GM03348 (cell line): ENCODE results near the gene EFHC1.
"Not testable (repeated sequence)": the region's sequence is repeated elsewhere in the genome, so short reads cannot be mapped to it uniquely, and the experiment has no call there.

ENCODE experiments used
- DNase-seq: peaks from one replicate; pipeline ENCODE4 v3.0.0; 2012; ENCODE audit warnings: low spot score

Gene EFHC1

DNA sequence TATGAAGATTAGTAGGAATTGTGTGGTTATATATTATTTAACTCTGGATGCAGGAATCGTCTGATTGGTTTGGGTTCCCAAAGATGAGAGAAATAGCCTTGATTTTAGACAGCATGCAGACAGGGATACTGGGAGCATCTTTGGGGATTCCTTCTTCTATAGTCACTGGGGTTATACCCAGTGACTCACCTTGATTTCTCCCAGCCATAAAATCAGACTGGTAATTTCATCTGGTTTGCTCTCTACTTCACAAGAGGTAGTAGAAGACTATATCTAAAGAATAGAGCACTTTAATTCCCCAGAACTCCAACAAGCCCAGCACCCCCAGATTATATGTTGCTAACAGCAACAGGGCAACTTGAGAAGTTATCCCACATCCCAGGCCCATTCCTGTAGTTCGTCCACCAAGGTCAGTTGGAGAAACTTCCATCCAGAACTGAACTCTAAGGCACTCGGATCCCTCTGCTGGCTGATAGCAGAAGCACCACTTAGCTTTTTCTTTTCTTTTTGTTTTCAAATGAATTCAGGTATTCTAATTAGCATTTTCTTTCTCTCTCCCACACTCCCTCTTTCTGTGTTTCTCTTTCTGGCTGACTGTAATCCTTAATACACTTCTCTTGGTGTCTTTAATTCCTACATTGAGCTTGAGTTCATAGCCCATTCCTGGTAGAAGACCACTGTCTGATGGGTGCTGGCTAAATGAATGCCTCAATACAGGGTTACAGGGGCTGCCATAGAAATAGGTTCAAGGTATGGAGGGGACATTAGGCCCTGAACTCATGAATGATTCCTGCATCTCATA is 20.4 kb upstream of the EFHC1 start:
- peak; percentile 74 for DNase-seq

DNA sequence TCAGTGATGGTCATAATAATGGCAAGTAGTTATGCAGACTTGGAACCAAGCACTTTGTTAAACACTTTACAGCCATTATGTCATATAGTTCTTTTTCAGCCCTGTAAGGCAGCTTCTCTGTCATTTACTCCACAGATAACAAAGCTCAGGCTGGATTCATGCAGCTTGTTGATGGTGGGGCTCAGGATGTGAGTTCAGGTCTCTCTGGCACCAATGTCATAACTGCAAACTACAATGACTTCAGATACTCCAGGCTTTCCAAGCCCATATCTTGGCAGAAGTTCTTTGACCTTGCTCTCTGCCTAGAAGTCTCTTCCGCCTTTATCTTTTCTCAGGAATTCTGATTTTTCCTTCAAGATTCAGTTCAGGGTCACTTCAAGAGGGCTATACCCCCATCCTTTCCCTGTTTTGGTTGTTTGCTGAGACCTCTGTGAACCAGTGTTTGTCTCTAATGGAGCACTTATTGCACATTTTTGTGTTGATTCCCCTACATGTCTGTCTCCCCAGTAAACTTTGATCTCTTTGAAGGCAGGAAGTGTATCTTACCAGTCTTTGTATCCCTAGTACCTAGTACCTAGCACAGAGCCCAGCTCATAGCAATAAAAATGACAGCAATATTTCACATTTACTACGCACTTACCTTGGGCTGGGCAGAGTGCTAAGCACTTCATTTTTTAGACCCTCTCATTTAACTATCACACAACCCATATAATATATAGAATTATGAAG is 19.7 kb upstream of the EFHC1 start:
- no peak for DNase-seq

DNA sequence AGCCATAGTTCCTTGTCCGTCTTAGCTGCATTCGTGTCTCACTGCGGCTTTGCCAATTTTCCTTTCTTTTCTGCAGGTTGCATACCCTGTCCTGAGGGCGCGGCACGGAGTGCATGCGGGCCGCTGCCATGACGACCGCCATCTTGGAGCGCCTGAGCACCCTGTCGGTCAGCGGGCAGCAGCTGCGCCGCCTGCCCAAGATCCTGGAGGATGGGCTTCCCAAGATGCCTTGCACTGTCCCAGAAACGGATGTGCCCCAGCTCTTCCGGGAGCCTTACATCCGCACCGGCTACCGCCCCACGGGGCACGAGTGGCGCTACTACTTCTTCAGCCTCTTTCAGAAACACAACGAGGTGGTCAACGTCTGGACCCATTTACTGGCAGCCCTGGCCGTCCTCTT is 17.1 kb upstream of the EFHC1 start:
- DNase-seq: no peak

DNA sequence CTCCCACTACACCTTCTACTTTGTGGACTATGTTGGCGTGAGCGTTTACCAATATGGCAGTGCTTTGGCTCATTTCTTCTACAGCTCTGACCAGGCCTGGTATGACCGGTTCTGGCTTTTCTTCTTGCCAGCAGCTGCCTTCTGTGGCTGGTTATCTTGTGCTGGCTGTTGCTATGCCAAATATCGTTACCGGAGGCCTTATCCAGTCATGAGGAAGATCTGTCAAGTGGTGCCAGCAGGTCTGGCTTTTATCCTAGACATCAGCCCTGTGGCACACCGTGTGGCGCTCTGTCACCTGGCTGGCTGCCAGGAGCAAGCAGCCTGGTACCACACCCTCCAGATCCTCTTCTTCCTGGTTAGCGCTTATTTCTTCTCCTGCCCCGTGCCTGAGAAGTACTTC is 16.5 kb upstream of the EFHC1 start:
- no peak for DNase-seq

DNA sequence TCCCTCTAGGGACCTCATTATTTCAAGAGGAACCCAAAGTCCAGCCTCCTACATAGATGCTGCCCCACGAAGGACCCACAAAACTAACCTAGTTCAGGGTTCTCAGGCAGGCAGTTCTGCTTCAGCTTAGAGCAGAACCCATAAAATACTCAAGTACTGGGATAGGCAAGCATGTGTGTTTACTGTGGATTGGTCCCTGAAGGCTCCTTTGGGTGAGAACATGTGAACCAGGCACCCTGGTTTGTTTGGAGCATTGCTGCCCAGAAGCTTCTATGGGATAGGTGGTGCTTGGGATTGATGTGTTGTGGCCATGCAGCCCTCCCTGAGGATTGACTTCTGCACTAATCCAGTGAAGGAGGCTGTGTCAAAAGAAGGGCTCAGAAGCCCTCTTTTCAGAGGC is 14.9 kb upstream of the EFHC1 start:
- no peak for DNase-seq

DNA sequence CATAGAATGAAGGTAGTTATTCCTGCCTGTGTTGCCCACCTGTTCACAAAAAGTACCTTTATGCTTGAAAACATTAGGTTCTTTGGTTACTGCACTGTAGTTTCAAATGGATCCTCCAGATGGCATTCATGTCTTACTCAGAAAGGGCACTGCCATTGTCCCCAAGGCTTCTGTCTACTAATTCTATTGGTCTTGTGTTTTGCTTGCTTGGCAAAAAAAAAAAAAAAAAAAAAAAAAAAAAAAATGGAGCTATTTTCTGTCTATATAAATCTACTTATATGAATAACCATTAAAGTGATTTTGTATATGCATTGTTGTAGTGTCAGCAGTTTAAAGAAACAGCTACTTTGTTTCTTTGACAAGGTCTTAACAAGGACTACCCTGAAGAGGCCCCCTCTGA is 12.7 kb upstream of the EFHC1 start:
- DNase-seq: peak; percentile 59

DNA sequence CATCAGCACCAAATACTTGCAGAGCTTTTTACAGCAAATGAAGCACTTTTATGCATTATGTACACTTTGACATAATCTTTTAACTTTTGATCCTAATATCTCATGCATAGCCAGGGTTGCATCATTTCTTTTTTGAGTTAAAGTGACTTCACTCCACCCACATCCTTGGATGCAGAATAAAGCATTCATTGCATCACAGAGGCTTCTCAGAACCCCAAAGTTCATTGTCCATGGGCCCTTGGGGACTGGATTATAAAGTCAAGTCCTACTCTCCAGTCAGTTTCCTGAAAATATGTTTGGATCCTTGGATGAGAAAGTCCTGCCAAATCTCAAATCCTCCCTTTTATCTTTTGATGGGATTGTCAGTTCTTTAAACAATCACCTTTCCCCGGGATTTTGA is 10.6 kb upstream of the EFHC1 start:
- DNase-seq: no peak

DNA sequence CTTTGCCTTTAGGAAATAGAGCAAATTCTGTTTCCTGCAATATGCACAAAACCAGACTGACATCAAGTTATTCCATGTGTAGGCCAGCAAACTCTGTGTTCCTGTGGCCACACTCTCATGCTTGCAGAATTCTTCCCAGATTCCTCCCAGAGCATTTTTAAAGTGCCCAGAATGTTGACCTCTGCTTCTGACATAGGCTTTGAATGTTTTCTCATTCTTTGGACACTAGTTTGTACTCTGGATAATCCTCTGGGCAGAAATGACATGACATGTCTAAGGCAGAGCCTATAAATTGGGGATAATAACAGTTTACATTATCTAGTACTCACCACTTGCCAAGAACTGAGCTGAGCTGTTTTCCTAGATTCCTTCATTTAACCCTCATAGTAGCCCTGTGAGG is 9.2 kb upstream of the EFHC1 start:
- DNase-seq: no peak

DNA sequence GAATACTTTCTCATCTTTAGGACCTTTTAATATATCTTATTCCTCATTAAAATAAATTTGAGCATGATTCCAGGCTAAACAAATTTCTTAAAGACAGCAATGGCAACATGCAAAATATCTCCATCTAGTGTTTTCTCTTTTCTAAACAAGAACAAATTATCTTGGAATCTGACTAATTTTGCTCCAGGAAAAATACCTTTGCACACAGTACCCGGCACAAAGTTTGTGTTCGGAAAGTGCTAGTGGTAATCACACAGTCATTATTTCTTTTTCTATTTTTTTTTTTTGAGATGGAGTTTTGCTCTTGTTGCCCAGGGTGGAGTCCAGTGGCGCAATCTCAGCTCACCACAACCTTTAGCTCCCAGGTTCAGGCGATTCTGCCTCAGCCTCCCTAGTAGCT is 8.2 kb upstream of the EFHC1 start:
- DNase-seq: no peak

DNA sequence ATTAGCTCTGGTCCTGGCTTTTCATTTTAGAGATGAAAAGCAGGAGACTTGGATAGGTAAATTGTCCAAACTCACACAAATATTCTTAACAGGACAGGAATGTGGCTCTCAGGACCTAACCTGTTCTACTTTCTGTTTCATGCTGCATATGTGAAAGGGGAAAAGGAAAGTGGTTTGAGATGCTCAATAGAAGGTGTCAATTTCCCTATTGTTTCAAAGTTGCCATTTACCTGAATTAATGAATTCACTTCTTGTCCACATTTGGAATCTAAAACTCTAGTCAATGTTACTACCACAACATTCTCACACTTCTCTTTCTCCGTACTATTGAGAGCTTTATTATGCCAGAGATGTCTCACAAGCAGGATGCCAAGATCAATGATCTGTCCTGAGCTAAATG is 4.8 kb upstream of the EFHC1 start:
- no peak for DNase-seq

DNA sequence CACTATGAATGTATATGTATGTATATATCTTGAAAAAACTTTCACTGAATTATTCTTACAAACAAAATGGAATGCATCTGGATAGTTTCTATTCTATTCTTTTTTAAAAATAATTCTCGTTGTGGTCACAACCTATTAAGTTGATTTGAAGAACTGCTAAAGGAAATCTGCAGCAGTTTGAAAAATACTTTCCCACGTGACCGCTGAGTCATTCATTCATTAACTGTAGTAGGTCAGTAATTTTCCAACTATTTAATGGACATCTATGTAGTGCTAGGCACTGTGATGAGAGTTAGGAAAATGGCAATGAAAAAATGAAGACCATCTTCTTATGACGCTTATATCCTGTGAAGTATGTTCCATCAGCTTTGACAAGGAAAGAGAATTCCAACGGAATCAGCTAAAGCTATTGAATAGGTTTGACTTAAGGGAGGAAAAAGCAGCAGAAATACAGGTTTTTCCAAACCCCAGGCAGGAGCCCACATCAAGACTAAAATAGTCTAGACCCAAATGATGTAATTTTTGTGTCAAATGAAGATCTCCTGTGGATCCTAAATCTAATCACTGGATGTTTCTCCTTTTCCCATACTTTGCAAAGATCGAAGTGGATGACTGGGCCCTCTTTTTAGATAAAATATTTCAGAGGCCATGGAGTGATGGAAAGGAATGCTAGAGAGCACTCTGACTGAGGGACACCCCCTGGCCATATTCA is 4.1 kb upstream of the EFHC1 start:
- no peak for DNase-seq

DNA sequence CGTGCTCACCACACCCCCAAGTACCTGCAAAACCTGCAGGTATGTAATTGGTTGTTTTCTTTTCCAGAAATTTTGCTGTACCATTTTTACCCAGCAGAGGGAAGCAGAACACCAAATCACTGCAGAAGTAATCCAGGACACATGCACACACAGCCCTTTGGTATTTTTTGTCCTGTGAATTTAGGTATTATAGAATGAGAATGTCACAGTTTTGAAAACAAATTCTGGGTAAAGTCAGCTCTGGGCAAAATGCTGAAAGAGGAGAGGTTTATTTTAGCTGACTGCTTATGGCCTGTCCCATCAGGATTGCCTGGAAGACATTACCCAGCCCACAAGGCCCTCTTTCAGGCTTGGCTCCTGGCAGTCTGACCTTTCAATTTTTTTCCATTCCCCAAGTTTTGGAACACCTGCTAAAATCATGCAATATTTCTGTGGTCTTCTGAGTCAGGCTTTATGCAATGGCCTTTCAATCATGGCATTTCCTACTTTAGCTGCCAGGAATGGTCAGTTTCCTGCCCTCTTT is 3.5 kb upstream of the EFHC1 start:
- peak; percentile 67 for DNase-seq

DNA sequence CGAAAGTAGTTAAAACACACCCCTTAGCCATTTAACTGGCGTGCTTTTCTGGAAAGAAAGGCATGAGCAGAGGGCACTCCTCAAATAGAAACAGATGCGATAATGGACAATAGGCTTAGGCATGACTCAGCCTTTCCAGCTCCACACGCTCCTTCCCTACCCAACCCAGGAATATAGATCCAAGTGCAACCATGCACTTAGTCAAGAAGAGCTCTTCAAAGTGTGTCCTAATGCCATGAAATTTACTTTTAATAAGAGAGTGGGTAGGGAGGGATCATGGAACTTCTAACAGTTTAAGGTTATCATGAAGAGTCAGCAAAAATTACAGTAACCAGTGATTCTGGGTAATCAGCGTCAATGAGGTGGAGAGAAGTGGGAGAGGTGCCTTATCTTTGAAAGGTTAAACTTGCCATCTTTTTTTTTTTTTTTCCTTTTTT is 2.4 kb upstream of the EFHC1 start:
- peak; percentile 72 for DNase-seq

DNA sequence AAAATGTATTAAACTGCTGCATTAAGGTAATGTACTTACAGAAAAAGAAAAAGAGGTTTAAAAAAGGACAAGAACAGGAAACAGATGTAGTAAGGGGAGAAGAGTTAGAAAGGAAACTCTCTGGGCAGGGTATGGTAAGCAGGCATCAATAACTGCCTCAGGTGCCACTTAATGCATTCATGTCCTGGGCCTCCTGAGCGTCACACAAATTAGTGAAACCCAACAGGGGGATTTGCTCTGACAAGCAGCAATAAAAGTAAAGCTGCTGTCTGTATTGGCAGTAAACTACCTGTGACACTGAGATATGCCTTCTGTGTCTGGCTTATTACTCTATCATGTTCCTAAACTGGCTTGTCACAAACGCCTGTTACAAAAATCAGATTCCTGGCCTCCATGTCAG is 1.5 kb upstream of the EFHC1 start:
- DNase-seq: no peak

DNA sequence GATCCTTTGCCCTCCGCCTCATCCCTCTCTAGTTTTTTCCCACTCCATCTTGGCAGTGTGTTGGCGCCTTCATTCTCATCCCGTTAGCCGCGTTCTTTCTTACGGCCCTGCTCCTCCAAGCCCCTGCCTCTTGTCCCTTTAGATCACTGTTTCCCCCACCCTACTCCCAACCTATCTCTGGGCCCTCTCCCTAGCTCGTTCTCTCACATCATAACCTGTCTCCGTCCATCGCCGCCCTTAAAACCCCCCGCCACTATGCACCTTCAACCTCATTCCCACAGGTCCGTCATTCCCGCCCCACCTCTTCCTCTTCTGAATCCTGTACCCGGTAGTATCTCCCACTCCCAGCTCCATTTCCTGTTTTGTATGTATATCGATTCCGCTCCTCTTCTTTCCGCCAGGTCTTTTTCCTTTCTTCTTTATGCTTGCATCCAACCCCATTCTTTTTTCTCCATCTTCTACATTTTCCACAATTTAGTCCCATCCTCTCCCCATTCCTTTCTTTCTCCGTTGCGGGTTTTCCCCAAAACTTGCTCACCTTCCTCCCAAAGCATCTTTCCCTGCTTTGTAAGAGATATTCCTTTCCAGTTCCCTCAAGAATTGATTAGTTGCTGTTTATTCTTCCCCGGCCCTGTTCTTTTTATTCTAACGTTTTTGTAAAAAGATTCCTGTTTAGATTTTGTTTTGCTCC is 671 bp downstream of the EFHC1 start:
- DNase-seq: no peak

DNA sequence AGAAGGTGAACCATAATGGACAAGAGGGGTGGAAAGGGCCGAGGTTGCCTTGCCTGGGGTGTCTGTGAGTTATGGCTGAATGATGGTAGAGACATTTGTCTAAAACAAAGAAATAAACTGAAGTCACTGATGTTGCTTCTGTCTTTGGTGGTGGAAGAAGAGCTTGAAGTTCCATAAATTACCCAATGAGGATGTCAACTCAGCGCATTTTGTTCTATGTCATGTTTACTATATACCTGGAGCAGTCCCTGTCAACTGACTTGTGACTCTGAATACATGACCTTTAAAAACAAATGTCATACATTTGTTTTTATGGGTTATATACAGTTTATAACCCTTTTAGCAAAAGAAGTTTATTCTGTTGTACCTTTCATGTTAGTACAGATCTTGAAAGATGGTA is 2.0 kb downstream of the EFHC1 start:
- DNase-seq: no peak

DNA sequence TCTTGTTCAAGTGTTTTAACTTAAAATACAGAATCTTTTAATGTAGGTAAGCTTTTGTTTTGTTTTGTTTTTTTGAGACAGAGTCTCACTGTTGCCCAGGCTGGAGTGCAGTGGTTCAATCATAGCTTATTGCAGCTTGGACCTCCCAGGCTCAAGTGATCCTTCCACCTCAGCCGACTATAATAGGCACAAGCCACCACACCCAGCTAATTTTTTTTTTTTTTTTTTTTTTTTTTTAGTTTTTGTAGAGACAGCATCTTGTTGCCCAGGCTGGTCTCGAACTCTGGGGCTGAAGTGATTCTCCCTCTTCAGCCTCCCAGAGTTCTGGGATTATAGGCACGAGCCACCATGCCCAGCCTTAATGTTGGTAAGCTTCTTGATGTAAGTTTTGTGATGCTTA is 3.3 kb downstream of the EFHC1 start:
- no peak for DNase-seq

DNA sequence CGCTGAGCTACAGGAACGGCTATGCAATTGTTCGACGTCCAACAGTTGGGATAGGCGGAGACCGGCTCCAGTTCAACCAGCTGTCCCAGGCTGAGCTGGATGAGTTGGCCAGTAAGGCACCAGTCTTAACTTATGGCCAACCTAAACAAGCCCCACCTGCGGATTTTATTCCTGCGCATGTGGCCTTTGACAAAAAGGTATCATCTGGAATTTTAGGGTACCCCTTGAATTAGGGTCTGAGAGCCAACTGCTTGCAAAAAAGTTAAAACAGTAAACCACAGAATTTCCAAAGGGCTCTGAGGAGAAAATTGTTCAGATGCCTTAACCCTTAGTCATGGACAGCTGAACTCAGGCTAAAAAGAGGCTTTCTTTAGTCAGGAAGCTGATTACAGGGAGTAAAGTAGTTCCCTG is 3.8 kb downstream of the EFHC1 start:
- DNase-seq: peak; percentile 77

DNA sequence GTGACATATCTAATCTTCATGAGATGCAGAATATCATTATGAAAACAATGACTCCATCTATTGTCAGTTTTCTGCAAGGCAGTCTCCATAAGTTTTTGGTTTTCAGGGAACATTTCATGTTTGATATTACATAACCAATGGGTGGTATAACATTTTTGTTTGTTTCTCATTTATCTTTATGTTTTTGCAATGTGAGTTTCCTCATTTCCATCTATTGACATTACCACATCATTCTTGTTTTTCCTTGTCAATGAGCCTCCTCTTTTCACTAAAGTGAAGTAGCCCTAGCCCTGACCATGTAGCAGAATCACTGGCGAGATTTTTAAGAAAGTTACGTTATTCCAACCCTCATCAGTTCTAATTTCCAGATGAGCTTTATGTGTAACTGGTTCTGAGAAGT is 4.4 kb downstream of the EFHC1 start:
- DNase-seq: no peak

DNA sequence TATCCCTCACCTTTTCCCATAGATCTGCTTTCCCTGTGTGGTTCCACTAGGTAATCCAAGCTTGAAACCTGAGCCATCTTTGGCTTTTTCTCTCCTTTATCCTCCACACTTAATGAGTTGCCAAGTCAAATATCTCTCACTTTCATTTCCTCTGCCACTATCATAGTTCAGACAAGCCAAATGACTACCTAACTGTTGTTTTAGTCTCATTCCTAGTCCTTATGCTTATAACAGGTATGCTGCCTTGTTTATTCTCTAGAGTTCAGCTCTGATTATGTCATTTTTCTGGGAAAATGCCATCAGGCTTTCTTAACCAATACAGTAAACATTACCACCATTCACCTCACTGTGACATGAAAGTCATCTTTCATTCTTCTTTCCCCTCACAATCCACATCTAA is 6.5 kb downstream of the EFHC1 start:
- no peak for DNase-seq

DNA sequence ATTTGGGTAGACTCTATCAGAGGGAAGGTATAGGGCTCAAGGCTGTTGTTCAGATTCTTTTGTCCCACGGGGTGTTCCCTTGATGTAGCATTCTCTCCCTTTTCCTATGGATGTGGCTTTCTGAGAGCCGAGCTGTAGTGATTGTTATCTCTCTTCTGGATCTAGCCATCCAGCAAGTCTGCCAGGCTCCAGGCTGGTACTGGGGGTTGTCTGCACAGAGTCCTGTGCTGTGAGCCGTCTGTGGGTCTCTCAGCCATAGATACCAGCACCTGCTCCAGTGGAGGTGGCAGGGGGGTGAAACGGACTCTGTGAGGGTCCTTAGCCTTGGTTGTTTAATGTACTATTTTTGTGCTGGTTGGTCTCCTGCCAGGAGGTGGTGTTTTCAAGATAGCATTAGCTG is 13.2 kb downstream of the EFHC1 start:
- DNase-seq: not testable (repeated sequence)

DNA sequence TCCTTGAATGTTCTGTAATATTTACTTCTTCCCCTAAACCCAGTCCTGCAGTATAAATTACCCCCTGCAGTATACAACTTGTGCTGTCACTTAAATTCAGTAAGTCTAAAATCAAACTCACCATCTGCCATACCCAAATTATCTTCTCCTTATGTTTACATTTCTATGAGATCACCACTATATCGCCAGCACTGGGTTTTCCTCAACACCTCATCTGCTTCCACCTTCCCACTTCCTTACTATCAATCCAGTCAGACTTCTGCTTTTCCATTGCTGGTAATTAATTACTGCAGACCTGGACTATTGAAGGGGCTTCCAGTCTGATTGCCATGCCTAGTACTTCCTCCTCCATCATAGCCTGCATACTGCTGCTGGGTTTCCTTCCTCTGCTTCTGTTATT is 15.2 kb downstream of the EFHC1 start:
- DNase-seq: no peak
